Activated effector memory CD4-positive, alpha-beta T cell treated with anti-CD3 and anti-CD28 coated beads, Interleukin-2, amount 50 U/mL, for 16 hours (primary cell): ENCODE measurements around the gene DAGLA.
A peak's percentile ranks its signal among the peaks of the same experiment; 100 is the strongest.

Source experiments
- DNase-seq: peaks from one replicate; pipeline ENCODE4 v3.0.0-alpha.2; 2020

The DAGLA gene

DNA sequence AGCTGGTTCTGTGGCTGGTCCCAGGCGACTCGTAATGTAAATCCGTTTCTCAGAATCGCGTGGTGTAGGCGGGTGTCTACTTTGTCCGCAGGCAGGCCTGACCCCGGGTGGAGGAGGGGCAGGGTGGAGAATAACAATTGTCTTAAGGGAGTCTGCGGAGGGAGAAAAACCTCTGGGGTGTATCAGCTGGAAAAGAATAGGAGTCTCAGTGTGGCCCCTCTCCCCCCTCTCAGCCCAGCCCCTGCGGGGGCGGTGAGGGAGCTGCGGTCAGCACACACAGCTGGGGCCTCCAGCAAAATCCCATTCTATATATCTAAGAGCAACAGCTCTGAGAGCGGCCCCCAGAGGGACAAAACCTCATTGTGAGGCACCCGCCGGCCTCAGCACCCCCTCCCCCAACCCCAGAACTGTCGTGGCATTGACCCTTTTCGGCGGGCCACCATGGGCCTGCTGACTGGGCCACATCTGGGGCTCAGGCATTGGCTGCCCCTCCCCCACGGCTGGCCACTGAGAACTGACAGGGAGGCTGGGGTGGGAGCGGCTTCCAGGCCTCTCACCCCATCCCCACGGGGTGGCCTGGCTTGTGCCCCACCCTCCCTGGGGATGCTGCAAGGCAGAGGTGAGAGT, 69.5 kb downstream of the DAGLA start:
- DNase-seq, result no peak

DNA sequence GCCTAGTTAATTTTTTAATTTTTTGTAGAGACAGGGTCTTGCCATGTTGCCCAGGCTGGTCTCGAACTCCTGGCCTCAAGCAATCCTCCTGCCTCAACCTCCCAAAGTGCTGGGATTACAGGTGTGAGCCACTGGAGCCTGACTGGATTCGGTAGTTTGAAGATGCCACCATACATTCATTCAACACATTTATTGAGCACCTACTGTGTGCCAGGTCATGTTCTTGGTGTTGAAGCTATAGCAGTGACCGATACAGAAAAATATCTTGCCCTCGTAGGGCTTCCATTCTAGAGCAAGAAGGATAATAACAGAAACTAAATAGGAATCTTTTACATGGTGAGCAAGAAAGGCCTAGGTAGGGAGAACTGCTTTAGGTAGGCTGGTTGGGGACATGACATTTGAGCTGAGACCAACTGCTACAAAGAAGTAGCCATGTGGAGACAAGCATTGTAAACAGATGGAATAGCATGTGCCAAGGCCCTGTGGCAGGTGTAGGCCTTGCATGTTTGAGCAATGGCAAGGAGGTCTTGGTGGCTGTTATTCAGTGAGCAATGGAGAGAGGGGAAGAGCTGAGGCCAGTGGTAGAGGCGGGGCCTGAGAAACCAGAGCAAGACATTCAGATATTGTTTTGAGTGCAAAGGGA, 70.6 kb downstream of the DAGLA start:
- DNase-seq, result no peak

DNA sequence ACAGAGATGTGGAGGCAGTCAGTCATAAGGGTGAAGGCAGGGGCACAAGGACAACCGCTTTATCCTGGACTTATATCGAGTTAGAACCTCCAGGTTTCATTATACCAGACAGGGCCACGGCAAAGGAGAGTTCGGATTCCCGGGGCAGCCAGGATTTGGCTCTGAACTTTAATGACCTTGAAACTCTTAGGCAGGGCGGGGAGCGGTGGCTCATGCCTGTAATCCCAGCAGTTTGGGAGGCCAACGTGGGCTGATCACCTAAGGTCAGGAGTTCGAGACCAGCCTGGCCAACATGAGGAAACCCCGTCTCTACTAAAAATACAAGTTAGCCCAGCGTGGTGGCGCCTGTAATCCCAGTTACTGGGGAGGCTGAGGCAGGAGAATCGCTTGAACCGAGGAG, 71.2 kb downstream of the DAGLA start:
- DNase-seq, result no peak

DNA sequence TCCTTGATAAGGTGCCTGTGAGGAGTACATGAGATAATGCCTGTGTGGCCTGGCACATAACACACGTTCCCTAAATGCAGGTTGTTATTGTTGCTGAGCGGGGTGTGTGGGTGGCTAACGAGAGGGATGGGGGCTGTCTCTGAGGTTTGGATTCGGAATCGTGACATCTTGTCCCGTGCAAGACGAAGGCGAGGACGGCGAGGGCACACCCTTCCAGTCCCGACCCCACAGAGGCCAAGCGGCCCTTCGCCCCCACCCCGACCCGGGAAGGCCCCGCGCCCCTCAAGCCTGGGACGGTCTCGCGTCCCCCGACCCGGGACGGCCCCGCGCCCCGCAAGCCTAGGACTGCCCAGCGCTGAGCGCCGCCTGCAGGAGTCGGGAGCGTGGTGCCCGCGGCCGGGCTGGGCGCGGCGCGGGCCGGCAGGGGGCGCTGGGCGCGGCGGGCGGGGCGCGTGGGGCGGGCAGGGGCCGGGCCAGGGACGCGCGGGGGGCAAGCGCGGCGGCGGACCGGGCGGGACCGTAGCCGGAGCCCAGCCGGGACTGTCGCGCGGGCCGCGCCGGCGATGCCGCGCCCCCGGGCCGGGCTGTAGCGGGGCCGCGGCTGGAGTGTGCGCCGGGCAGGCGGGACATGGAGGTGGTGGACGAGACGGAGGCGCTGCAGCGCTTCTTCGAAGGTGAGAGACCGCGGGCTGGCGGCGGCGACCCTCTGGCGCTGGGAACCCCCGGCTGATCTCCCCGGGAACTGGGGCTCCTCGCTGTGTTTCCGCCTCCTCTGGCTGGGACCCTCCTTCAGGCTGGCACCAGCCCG, 72.1 kb downstream of the DAGLA start, which contains the start of gene MYRF:
TSS of gene MYRF (plus strand) at position 520 of the 808 bp plus-strand sequence. CDS start at position 629, 109 bp downstream.
- peak; percentile 87 for DNase-seq

DNA sequence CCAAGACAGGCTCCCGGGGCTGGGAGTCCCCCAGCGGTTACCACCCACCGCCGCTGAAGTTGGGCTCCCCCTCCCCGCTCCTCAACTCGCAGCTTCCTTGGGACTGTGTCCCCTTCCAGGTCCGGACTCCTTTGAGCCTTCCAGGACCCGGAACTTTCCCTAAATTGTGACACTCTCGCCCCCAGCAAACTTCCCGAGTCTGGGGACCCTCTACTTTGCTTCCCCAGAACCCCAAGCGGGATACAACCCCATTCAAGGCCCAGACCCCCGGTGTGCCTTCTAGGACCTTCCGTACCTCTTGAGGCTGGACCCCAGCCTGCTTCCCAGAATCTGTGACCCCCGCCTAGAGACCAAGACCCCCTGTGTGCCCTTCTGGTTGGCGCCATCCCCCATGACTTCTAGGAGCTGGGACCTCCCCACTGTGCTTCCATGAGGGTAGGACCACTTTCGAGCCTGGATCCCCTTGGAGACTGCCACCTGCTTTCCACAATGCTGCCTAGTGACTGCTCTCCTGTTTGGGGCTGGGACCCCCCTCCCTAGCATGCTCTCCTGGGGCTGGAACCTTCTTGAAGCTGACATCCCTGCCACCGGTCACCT, 72.8 kb downstream of the DAGLA start:
- no peak for DNase-seq

DNA sequence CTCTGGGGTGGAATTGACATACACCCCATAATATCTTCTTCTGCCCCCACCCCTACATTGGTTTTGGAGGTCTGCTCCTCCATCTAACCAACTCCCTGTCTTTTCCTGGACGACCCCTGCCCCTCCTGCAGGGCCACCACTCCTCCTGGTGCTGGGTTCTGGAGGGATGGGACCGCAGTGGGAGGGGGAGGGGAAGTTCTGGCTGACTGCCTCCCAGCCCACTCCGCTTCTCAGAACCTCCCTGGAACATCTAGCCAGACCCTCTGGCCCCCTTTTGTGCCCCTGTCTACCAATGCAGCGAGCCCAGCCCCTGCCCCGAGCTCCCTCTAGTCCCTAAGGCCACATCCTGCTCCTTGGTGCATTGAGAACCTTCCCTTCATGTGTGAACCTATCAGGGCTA, 73.5 kb downstream of the DAGLA start:
- no peak for DNase-seq

DNA sequence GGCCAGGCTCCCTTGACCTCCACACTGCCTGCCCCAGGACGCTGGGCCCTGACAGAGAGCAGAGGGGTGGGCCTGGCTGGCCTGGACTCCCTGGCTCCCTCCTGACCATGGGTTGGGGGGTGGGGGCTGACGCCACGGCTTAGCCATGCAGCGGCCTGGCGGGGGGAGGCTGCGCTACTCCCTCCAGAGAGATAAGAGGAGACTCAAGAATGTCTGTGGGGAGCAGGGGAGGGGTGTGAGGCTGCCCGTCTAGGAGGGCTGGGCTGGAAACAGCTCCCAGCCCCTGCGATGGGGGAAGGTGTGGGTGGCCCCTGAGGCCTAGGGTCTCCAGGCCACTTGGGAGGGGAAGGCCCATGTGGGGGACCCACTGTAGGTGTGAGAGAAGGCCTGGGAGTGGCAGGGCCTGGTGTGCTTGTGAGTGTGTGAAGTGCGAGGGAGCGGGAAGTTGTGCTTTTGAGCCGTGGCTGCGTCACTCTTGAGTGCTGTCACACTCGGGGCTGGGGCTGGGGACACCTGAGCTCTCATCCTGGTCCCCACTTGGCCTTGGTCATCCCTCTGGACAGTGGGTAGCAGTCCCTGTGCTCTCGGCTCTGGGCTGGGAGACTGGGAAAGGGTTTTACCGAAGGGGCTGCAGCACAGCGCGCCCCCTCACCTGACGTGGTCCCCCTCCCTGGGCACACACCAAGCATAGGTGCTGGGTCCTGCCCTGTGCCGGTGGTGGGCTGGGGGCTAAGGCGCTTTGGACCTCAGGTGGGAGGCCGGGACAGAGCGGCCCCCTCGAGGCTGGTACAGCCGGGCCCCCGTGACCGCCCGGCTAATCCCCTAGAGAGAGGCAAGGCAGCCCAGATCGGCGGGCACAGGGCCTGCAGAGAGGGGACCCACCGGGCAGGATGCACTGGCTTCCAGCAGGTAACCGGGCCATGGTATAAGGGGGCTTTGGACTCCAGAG, 74.6 kb downstream of the DAGLA start:
- no peak for DNase-seq

DNA sequence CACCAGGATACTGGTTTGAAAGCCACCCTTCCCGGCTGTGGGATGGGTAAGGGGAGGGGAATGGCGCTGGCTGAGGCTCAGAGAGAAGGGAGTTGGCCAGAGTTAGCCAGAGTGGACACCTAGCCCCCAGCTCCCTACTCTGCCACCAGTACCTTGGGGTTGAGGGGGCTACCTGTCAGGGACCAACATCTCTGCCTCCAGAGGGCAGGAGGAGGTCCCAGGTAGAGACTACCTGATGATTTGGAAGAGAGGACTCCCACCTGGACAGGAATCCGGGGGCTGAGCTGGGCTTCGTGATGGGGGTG, 75.9 kb downstream of the DAGLA start:
- DNase-seq, result no peak

DNA sequence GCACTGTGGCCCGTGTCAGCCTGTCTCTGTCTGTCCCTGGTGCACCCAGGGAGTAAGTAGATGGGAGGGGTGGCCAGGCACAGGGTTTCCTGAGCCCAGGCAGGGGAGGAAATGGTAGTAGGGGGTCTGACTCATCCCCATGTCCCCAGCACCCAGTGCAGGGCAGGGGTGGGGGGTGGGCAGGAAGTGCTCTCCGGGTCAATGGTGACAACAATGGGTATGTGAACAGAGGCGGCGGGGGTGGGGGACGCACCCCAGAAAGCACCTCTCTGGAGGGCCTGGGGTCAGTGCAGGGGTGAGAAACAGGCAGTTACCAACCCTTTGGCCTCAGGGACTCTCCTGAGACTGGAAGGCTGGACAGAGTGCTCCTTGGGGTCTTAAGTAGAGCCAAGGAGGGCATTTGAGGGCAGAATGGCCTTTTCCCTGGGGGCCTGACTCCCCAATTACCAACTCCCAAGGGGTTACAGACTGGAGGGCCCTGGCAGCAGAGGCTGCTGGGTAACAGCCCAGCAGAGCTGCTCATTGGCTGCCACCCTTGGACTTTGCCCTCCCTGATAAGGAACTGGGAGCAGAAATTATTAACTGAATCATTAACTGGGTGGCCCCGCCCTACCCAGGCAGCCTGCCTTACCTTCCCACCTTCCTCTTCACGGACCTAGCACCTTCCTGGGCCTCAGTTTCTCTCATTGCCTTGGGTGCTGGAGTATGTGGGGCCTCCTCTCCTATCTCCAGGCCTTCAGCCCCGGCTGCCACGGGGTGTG, 76.4 kb downstream of the DAGLA start:
- DNase-seq, result no peak

DNA sequence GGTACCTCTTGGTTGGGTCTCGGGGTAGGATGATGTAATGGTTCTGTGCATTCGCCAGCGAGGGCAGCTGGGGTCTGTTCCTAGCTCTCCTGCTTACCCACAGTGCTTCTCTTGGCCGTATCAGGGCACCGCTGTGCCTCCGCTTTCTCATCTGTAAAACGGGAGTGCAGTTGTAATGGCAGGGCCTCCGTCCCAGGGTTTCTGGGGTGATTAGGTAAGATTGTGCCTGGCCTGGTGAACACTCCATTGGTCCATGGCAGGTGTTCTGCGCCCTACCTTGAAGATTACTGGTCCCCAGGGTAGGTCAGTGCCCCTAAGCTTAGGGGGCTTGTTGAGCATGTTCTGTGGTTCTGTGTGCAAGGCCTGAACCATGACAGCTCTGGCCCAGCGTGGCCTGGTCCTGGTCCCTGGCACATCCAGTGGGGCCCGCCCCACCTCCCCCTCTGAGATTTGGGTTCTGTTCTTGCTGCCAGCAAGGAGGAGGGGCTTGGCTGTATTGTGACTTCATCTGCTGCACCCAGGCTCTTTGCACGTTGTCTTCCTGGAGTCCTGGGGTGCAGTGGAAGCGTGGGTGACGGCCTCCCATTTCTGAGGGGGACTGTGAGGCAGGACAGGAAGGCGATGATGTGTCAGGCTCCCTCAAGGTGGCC, 77.1 kb downstream of the DAGLA start:
- no peak for DNase-seq

DNA sequence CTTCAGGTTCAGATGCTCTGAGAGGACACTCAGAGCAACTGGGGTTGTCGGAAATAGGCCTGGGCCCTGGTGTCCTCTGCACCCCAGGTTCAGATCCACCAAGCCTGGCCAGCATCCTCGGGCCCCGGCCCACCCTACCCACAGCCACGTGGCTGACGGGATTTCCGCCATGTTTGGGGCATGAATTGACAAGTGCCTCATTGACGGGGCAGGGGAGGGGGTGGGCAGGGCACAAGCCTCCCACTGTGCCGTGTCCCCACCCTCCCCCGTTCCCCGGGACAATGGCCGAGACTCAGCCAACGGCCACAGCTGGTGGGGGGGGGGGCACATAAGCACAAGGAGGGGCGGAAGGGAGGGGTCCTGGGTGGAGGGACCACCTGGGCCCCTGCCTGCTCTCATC, 80.8 kb downstream of the DAGLA start:
- DNase-seq, result no peak

DNA sequence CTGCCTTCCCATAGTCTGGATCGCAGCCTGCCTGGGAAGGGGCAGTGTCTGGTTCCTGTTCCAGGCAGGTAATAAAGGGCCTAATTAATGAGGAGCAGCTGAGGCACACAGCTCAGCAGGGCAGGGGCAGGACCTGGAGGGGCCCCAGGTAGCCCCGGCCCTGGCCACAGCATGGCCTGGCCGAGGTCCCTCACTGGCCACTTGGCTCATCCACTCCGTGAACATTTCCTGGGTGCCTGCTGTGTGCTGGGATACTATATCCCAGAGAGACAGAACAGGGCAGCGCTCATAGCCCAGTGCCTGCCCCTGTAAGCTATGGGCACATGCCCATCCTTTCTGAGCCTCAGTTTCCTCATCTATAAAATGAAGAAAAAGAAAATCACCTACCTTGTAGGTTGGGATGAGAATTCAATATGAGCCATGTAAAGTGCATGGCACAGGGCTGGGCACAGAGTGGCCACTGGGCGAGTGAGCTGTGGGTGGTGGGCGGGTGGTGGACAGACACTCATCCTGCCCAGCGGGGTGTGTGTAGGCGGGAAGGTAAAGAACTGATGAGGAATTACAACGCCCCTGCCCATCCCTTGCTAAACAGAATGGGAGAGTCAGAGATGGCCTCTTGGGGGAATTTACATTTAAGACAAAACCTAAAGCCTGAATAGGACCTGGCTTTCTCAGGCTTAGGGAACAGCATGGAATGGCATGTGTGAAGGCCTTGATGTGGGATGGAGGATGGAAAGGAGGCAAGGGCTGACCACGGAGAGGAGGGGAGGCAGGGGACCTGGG, 81.4 kb downstream of the DAGLA start:
- no peak for DNase-seq

DNA sequence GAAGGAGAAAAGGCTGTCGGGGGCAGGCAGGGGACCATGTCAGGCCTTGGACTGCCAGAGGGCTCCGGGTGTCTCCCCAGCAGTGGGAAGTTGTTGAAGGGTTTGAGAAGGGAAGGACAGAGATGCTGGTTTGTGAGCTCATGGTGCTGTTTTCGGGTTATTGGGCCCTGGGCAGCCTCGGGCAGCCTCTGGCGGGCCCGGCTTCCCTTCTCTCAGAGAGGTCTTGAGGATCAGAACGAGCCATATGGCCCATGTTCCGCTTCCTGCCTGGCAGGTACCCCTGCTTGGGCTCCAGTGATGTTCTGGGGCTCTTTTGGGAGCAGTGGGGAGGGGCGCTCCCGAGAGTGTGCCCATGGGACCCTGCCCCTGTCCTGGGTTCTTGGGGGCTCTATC, 82.0 kb downstream of the DAGLA start:
- no peak for DNase-seq

DNA sequence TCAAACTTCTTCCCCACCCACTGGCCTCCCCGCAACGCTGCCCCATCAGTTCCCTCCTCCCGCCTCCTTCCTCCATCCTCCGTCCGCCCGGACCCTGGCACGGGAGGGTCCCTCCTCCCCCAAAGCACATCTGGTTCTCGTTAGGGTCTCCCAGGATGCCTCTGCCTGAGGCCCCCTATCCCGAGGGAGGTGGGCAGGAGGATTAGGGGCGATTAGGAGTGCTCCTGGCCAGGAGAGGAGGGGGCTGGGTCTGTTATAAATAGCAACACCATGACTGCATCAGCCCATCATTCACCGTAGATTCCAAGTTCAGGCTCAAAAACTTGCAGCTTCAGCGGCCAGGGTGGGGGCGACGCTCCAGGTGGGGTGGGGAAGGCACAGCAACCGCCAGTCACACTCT, 82.6 kb downstream of the DAGLA start:
- no peak for DNase-seq

DNA sequence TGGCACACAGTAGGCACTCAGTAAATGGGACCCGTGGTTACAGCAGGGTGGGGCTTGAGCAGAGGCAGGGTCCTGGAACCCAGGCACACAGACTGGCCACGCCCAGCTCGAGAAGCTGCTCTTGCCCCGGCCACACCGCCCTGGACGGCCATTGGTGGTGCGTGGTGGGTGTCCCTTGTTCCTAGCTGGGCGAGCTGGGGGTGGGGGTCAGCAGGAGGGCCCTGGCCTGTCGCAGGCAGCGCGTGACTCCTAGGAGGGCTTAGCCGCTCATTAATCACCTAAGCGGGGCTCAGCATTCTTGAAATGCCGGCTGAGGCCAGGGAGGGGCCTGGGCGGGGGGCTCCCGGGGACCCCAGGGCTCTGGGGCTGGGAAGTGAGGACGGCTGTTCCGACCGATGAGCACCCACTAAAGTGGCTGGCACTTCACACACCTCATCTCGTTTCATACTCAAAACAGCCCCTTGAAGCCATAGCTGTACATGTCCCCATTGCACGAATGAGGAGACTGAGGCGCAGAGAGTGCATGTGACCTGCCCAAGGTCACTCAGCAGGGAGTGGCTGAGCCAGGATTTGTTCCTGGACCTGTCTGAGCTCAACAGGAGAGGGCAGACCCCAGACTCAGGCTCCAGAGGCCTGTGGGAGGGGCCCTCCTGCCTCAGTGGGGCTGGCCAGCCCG, 83.9 kb downstream of the DAGLA start:
- DNase-seq, result no peak

DNA sequence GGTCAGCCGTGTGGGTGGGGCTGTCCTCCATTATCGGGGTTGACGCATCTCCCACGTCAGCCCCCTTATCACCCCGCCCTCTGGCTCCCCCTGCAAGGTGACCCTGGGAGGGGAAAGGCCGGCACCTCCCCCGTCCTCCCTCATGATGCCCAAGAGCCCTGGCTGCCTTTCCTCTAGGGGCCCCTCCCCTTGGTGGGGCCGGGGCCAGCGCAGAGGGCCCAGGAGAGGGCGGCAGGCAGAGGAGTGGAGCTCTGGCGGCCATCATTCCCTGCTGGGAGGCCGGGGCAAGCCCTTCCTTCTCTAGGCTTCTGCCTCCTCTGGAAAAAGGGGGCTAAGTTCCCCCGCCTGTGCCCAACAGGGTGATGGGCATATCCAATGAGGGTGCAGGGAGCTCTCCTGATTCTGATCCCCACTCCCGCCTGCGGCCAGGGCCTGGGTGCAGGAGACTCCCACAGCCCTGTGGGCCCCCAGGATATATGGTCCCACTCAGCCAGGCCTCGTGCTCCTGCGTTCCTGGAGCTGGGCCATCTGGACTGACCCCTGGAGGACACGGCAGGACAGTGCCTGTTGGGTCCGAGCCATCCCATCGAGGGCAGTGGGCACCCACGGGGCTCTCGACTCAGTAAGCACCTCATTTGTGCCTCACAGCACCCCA, 84.5 kb downstream of the DAGLA start:
- no peak for DNase-seq

DNA sequence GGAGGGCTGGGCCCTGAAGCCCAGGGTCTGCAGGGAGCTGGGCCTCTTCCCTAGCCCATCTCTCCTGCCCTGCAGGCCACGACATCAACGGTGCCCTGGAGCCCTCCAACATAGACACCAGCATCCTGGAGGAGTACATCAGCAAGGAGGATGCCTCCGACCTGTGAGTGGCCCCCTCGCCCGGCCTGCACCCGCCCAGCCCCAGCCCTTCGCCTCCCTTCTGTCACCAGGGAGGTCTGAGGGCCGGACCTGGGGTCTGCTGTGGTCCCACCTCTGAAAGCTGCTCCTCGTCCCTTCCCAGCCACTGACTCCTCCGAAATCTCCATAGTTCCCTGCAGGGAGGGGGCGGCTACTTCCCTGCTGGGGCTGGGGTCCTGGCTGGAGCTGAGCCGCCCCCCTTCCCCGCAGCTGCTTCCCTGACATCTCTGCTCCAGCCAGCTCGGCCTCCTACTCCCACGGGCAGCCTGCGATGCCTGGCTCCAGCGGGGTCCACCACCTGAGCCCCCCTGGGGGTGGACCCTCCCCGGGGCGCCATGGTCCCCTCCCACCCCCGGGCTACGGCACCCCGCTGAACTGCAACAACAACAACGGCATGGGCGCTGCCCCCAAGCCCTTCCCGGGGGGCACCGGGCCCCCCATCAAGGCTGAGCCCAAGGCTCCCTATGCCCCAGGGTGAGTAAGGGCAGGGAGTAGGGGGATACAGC, 85.5 kb downstream of the DAGLA start:
- no peak for DNase-seq

DNA sequence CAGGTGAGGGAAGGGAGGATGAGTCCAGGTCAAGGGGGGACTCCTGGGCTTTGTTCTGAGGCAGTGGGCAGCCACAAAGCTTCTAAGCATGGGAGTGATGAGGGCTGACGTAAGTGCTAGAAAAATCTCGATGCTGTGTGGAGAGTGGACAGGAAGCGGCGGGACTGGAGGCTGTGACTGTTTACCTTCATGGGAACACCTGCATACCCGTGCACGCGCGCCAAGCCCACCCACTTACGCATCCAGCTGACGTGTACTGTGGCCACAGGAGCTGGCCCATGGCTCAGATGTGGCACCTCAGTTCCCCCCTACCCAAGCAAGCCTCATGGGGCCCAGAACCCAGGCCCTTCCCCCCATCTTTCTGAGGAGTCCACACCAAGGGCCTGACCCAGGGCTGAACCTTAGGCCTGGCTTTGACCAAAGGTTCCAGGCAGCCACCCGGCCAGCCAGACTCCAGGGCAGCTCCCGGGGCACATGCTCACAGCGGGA, 86.2 kb downstream of the DAGLA start:
- no peak for DNase-seq
